ENCODE results near the gene NPIPB2. TPM values are rescaled to one million over a fixed set of nuclear protein-coding genes. Genes with fewer than 3 reads are reported as not detected.

NPIPB2 gene
- total RNA-seq, 2 donors from 2014 or later, result 0.64 to 11.2 TPM

GRCh38 chr16:11884035-11884434 is 57.8 kb downstream of the NPIPB2 start:
- TF ChIP-seq POLR2A (IDR thresholded peaks at IDR 0.05), result no peak
- no peak for TF ChIP-seq POLR2AphosphoS5 (IDR thresholded peaks at IDR 0.05)
- TF ChIP-seq CTCF (IDR thresholded peaks at IDR 0.05), result no peak
- Histone ChIP-seq H3K4me3 (no peak overlapping the region), H3K27me3 (replicated peaks; ENCODE audit: insufficient read depth) (no peaks in the 10 kb centered on the region), H3K9me3 (no peaks in the 10 kb centered on the region), H3K36me3 (peaks cover 4 to 7% of the 10 kb centered on the region in 2 donors), H3K27ac (no peak overlapping the region), H3K4me1 (replicated peaks) (no peaks in the 10 kb centered on the region)
- DNase-seq (ENCODE audit: low spot score), result no peak
- intact Hi-C loops (cut with DNase I), result no loop called here
- 95% methylated on average over 5 of the region's 5 CpGs for WGBS

GRCh38 chr16:11880007-11880406 is 61.8 kb downstream of the NPIPB2 start:
- no peaks in the 10 kb centered on the region for H3K9me3 ChIP-seq
- no peak for DNase-seq (ENCODE audit: low spot score)
- no peak overlapping the region for H3K27ac ChIP-seq
- WGBS, result 89% methylated on average over 5 of the region's 5 CpGs
- H3K4me3 ChIP-seq, result no peak overlapping the region
- intact Hi-C loops (cut with DNase I), result no loop called here
- H3K27me3 ChIP-seq (replicated peaks; ENCODE audit: insufficient read depth), result no peaks in the 10 kb centered on the region
- no peaks in the 10 kb centered on the region for H3K4me1 ChIP-seq (replicated peaks)
- H3K36me3 ChIP-seq, result peaks cover 0 to 7% of the 10 kb centered on the region in 2 donors
- TF ChIP-seq CTCF (IDR thresholded peaks at IDR 0.05), result no peak
- no peak for TF ChIP-seq POLR2AphosphoS5 (IDR thresholded peaks at IDR 0.05)
- TF ChIP-seq POLR2A (IDR thresholded peaks at IDR 0.05), result no peak

- no peak for TF ChIP-seq POLR2AphosphoS5 (IDR thresholded peaks at IDR 0.05)
- TF ChIP-seq POLR2A (IDR thresholded peaks at IDR 0.05), result no peak
- no peak for TF ChIP-seq CTCF (IDR thresholded peaks at IDR 0.05)
Measured at GRCh38 chr16:11877374-11877773, 64.5 kb downstream of the NPIPB2 start.

More at GRCh38 chr16:11877374-11877773, 64.5 kb downstream of the NPIPB2 start:
- H3K4me1 ChIP-seq (replicated peaks), result no peaks in the 10 kb centered on the region
- no peak overlapping the region for H3K27ac ChIP-seq
- intact Hi-C loops (cut with DNase I), result no loop called here
- no peaks in the 10 kb centered on the region for H3K9me3 ChIP-seq
- no peaks in the 10 kb centered on the region for H3K27me3 ChIP-seq (replicated peaks; ENCODE audit: insufficient read depth)
- no peak for DNase-seq (ENCODE audit: low spot score)
- H3K4me3 ChIP-seq, result no peak overlapping the region
- H3K36me3 ChIP-seq, result peaks cover 0 to 1% of the 10 kb centered on the region in 2 donors
- 73% methylated on average over 5 of the region's 5 CpGs for WGBS

Small RNA genes within 50 kb of the gene (small RNA-seq; reads per million reads assigned to genes)
- gene AC007216.5 (0 reads per million in 2 donors), gene COX6CP1 (0 reads per million in 2 donors), gene UBL5P4 (0 reads per million in 2 donors)

Other genes starting within 250 kb of the NPIPB2 start
- 10 to 100 TPM; 75.0 to 96.9 TPM for gene TXNDC11, start 199.2 kb downstream of the NPIPB2 start, total RNA-seq
- gene ZC3H7A, start 144.8 kb downstream of the NPIPB2 start, total RNA-seq, result 10 to 100 TPM; 48.9 to 56.4 TPM
- gene RSL1D1, start 90.5 kb downstream of the NPIPB2 start, total RNA-seq, result 100 to 1,000 TPM; 100 to 132 TPM
- gene GSPT1, start 26.1 kb downstream of the NPIPB2 start, total RNA-seq, result 10 to 100 TPM; 70.2 to 88.7 TPM
- 1 to 10 TPM in 1 of 2 donors, not detected in 1; 1.0 TPM for gene TNFRSF17, start 23.2 kb upstream of the NPIPB2 start, total RNA-seq
- gene SNX29, start 34.7 kb upstream of the NPIPB2 start, total RNA-seq, result 10 to 100 TPM; 11.8 to 24.7 TPM